Fibroblast of skin of left quadriceps (primary cell): ENCODE data around the gene THUMPD2.
A peak's percentile ranks its signal among the peaks of the same experiment; 100 is the strongest.
"Not testable (repeated sequence)": the region's sequence is repeated elsewhere in the genome, so short reads cannot be mapped to it uniquely, and the experiment has no call there.

Source experiments
- DNase-seq, 2 experiments: peaks; one replicate each; pipeline ENCODE4 v3.0.0-alpha.2; 2013; ENCODE audit warnings: low read depth in 2 of 2

THUMPD2 gene

GRCh38 chr2:39778775-39779340 lies at the start of gene THUMPD2:
Gene THUMPD2, minus strand, starts transcription at chr2:39779258. Its CDS starts 19 bp downstream, at chr2:39779239.
- DNase-seq = peak; percentile 39 to 48

GRCh38 chr2:39821871-39822270 lies 42.8 kb upstream of the THUMPD2 start:
- DNase-seq = no peak

GRCh38 chr2:39816845-39817244 lies 37.8 kb upstream of the THUMPD2 start:
- DNase-seq = no peak

- no peak for DNase-seq
These were observed 37.4 kb upstream of the THUMPD2 start for GRCh38 chr2:39816428-39816827.

- DNase-seq = no peak
These were observed 27.0 kb upstream of the THUMPD2 start for GRCh38 chr2:39805936-39806608.

- no peak for DNase-seq
These were observed 24.8 kb upstream of the THUMPD2 start for GRCh38 chr2:39803839-39804238.

GRCh38 chr2:39800752-39801151 lies 21.7 kb upstream of the THUMPD2 start:
- DNase-seq = no peak

- DNase-seq = no peak
These were observed 17.1 kb upstream of the THUMPD2 start for GRCh38 chr2:39796134-39796533.

GRCh38 chr2:39790216-39790818 lies 11.3 kb upstream of the THUMPD2 start:
- DNase-seq = not testable (repeated sequence)

- no peak for DNase-seq
These were observed 8.9 kb upstream of the THUMPD2 start for GRCh38 chr2:39787950-39788349.

GRCh38 chr2:39786761-39787522 lies 7.9 kb upstream of the THUMPD2 start:
- no peak for DNase-seq

GRCh38 chr2:39782591-39782990 lies 3.5 kb upstream of the THUMPD2 start:
- DNase-seq = no peak

GRCh38 chr2:39781697-39782096 lies 2.6 kb upstream of the THUMPD2 start:
- DNase-seq = no peak

- DNase-seq = no peak
These were observed 2.0 kb upstream of the THUMPD2 start for GRCh38 chr2:39780825-39781600.

- no peak for DNase-seq
These were observed 869 bp upstream of the THUMPD2 start for GRCh38 chr2:39779927-39780326.

- no peak for DNase-seq
These were observed 338 bp upstream of the THUMPD2 start for GRCh38 chr2:39779341-39779851.

GRCh38 chr2:39778233-39778632 lies 825 bp downstream of the THUMPD2 start:
- no peak for DNase-seq

GRCh38 chr2:39772812-39773152 lies 6.3 kb downstream of the THUMPD2 start:
- no peak for DNase-seq

- DNase-seq = peak; percentile 22 to 27
These were observed 6.8 kb downstream of the THUMPD2 start for GRCh38 chr2:39772086-39772811.

GRCh38 chr2:39762448-39762847 lies 16.6 kb downstream of the THUMPD2 start:
- DNase-seq = no peak

- DNase-seq = no peak
These were observed 21.9 kb downstream of the THUMPD2 start for GRCh38 chr2:39757156-39757555.
